ENCODE measurements around the gene TRMT112.

GRCh38 chr11:64295760-64296159, 21.6 kb downstream of the TRMT112 start:
- TF ChIP-seq POLR2AphosphoS5 (IDR thresholded peaks at IDR 0.05), result no peak
- no peak for TF ChIP-seq CTCF (IDR thresholded peaks at IDR 0.05)
- no peak for TF ChIP-seq POLR2A (IDR thresholded peaks at IDR 0.05)

Measured in upper lobe of left lung (tissue), 4 donors.